Esophagus muscularis mucosa (tissue), 4 donors: Measurements from ENCODE around the gene NINJ2. TPM values are rescaled to one million over a fixed set of nuclear protein-coding genes. Genes with fewer than 3 reads are reported as not detected.
A peak's percentile ranks its signal among the peaks of the same experiment; 100 is the strongest.

Experiments
- DNase-seq: peaks from one replicate; pipeline ENCODE4 v3.0.0-alpha.2; 2017; ENCODE audit errors: extremely low spot score
- H3K27ac ChIP-seq, 4 donors: fragments of 200-600 bp; sonication (generic); replicated peaks in 1 of 4; 1 replicate in 3 of 4; 2 replicates in 1 of 4; pipeline ENCODE4 v1.5.1; 2016 to 2019; ENCODE audit warnings: mild to moderate bottlenecking in 1 of 4
- H3K27me3 ChIP-seq, 4 donors: fragments of 200-600 bp; sonication (generic); one replicate each; pipeline versions ENCODE4 v1.5.1 to v1.6.0; 2016 to 2019
- H3K36me3 ChIP-seq, 4 donors: fragments of 200-600 bp; sonication (generic); one replicate each; pipeline ENCODE4 v1.5.1; 2016 to 2019
- H3K4me1 ChIP-seq, 4 donors: fragments of 200-600 bp; sonication (generic); one replicate each; pipeline ENCODE4 v1.5.1; 2016 to 2019
- H3K4me3 ChIP-seq, 4 donors: fragments of 200-600 bp; sonication (generic); 1 replicate in 2 of 4; 2 replicates in 2 of 4; pipeline ENCODE4 v1.5.1; 2016 to 2019; ENCODE audit warnings: mild to moderate bottlenecking in 4 of 4, moderate library complexity in 1 of 4
- H3K9me3 ChIP-seq, 4 donors: fragments of 200-600 bp; sonication (generic); 1 replicate in 3 of 4; 2 replicates in 1 of 4; pipeline ENCODE4 v1.5.1; 2016 to 2019
- EP300 ChIP-seq: sonication (generic); formaldehyde crosslinking; IDR thresholded peaks from one replicate; pipeline ENCODE4 v1.6.1; 2017; ENCODE audit warnings: antibody characterized with exemption
- POLR2A ChIP-seq: fragments of 450-650 bp; IDR thresholded peaks from one replicate; pipeline ENCODE4 v1.6.1; 2017; ENCODE audit warnings: antibody characterized with exemption, moderate library complexity, mild to moderate bottlenecking, low read depth
- POLR2AphosphoS5 ChIP-seq, 2 donors: sonication (generic); formaldehyde crosslinking; IDR thresholded peaks; one replicate each; pipeline ENCODE4 v1.6.1; 2017; ENCODE audit warnings: antibody characterized with exemption in 2 of 2
- WGBS: methylation state at CpG from one replicate; pipeline ENCODE4 v1.1.5; 2018; 5-methylcytosine and 5-hydroxymethylcytosine counted together
- intact Hi-C: fragments of 100-400 bp; cut with DNase I; formaldehyde crosslinking; loops from one replicate; pipeline ENCODE4 v1.15.1; 2023
- total RNA-seq, 4 donors: library from RNA; depleted of rRNA; stranded (reverse); fragments of >200 nt; gene quantifications; one replicate each; pipeline versions ENCODE4 v1.1.0 to v1.2.1, GENCODE V29; 2016
- TF ChIP-seq, protein P1 (sequence below), 3 experiments: fragments of 200-600 bp in 2 of 3; fragments of 450-650 bp in 1 of 3; sonication (generic) in 2 of 3; IDR thresholded peaks; one replicate each; pipeline ENCODE4 v1.5.1; 2017 to 2019; ENCODE audit warnings: antibody characterized with exemption in 3 of 3, mild to moderate bottlenecking in 2 of 3, moderate library complexity in 1 of 3

Gene NINJ2
- total RNA-seq, 4 donors from 2014 or later = 2.9 to 11.1 (median 7.1) TPM

DNA sequence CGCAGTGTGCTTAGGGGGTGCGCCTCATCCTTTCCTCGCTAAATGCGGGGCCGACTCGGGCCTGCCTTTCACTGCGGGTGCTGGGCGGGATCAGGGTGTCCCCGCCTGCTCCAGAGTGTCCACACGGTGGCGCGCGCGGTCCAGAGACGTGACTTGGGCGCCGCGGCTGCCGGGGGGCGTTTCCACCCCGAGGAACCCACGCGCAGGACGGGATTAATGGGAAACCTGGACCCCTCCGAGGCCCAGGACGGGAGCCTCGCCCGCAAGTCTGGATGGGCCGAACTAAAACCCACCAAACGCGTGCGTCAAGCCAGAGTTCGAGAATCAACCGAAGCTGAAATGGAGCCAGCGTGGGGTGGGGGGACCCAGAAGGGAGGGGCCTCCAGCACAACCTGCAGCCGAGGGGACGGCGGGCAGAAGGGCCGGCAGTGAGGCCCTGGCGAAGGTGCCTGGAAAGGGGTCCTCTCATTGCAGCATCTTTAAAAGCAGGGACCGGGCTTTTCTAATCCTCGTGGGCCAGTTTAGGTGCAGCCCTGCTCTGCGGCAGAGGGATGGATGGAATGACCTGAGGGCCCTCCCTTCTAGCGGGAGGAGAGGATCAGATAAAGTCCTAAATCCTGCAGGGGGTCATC, 93.3 kb downstream of the NINJ2 start:
- H3K9me3 ChIP-seq = no peaks in the 10 kb centered on the region
- H3K4me3 ChIP-seq = peak overlapping the region; percentile 61 to 78 (median 68)
- WGBS = under 1% methylated on average over 24 of the region's 44 CpGs
- H3K27me3 ChIP-seq = no peaks in the 10 kb centered on the region
- H3K36me3 ChIP-seq = peaks cover 0 to 5% (median 2%) of the 10 kb centered on the region in 4 donors
- peak; percentile 96 for DNase-seq
- H3K4me1 ChIP-seq = peaks cover 31 to 37% (median 36%) of the 10 kb centered on the region in 4 donors
- intact Hi-C loops = loop anchor here (1.0 to 2.0 kb wide), 2 partner anchors 244 to 379 kb away; partner anchors contain the start of gene RAD52
- peak overlapping the region; percentile 89 to 96 (median 96) for H3K27ac ChIP-seq
- TF ChIP-seq POLR2AphosphoS5 (IDR thresholded peaks at IDR 0.05) (peak in 1 of 2 donors; percentile 71), POLR2A (no peak), EP300 (no peak)
- TF ChIP-seq, protein P1, sequence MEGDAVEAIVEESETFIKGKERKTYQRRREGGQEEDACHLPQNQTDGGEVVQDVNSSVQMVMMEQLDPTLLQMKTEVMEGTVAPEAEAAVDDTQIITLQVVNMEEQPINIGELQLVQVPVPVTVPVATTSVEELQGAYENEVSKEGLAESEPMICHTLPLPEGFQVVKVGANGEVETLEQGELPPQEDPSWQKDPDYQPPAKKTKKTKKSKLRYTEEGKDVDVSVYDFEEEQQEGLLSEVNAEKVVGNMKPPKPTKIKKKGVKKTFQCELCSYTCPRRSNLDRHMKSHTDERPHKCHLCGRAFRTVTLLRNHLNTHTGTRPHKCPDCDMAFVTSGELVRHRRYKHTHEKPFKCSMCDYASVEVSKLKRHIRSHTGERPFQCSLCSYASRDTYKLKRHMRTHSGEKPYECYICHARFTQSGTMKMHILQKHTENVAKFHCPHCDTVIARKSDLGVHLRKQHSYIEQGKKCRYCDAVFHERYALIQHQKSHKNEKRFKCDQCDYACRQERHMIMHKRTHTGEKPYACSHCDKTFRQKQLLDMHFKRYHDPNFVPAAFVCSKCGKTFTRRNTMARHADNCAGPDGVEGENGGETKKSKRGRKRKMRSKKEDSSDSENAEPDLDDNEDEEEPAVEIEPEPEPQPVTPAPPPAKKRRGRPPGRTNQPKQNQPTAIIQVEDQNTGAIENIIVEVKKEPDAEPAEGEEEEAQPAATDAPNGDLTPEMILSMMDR (IDR thresholded peaks at IDR 0.05) = peak; percentile 92 to 97 (median 96)

DNA sequence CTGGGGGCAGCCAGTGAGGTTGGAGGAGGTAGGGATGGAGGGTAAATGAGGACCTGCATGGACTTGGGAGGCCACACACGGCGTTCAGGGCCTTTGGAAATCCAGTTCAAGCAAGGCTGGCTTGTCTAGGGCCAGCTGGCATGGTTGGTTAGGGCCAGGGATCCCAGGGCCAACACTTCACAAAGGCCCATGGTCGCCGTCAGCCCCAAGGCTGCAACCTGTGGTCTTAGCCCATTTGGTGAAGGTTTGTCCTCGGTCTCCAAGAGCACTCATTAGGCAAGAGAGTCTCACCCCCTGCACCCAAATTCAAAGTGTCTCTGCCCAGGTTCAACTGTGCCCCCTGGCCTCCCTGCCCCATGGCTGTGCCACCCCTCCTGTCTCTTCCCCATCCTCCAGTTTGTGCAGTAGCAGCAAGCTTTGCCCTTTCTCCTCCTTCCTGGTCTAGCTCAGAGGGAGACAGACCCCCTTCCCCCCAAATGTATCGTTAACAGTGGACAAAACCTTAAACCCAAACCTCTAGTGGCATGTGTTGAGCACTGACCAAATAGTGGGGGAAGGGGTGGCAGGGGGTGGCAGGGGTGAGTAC, 94.1 kb downstream of the NINJ2 start:
- Histone ChIP-seq H3K9me3 (no peaks in the 10 kb centered on the region), H3K36me3 (peaks cover 0 to 5% (median 2%) of the 10 kb centered on the region in 4 donors), H3K27ac (peak overlapping the region; percentile 89 to 96 (median 96)), H3K4me1 (peaks cover 27 to 34% (median 32%) of the 10 kb centered on the region in 4 donors), H3K4me3 (peak overlapping the region; percentile 61 to 78 (median 68)), H3K27me3 (no peaks in the 10 kb centered on the region)
- no peak for DNase-seq
- 83% methylated on average over 4 of the region's 6 CpGs for WGBS
- intact Hi-C loops = no loop called here
- no peak for TF ChIP-seq POLR2AphosphoS5 (IDR thresholded peaks at IDR 0.05)
- TF ChIP-seq EP300 = no peak
- TF ChIP-seq POLR2A = no peak
- TF ChIP-seq, protein P1 (IDR thresholded peaks at IDR 0.05) = no peak

DNA sequence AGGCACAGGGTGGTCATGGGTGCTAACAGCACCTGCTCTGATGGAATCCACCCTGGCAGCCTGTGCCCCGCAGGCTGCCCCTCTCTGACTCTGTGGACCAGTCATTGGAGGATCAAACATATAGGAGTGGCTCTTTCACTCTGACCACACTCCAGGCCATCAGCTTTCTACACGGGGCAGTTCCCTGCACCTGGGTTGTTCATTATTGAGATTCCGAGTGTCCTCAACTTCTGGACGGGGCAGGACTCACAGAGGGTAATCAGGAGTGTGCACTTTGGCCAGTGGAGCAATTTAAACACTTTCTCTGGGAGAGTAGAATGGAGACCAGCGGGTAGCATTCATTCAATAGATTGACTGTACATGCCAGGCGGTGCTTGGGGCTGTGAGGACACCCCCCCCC, 94.8 kb downstream of the NINJ2 start:
- H3K4me3 ChIP-seq = no peak overlapping the region
- intact Hi-C loops = no loop called here
- no peaks in the 10 kb centered on the region for H3K9me3 ChIP-seq
- peaks cover 27 to 34% (median 32%) of the 10 kb centered on the region in 4 donors for H3K4me1 ChIP-seq
- WGBS = 98% methylated on average over 6 of the region's 6 CpGs
- H3K27me3 ChIP-seq = no peaks in the 10 kb centered on the region
- peaks cover 0 to 5% (median 2%) of the 10 kb centered on the region in 4 donors for H3K36me3 ChIP-seq
- no peak for TF ChIP-seq EP300
- TF ChIP-seq, protein P1 (IDR thresholded peaks at IDR 0.05) = no peak
- no peak for TF ChIP-seq POLR2A
- no peak for TF ChIP-seq POLR2AphosphoS5 (IDR thresholded peaks at IDR 0.05)
- no peak overlapping the region for H3K27ac ChIP-seq
- DNase-seq = no peak

DNA sequence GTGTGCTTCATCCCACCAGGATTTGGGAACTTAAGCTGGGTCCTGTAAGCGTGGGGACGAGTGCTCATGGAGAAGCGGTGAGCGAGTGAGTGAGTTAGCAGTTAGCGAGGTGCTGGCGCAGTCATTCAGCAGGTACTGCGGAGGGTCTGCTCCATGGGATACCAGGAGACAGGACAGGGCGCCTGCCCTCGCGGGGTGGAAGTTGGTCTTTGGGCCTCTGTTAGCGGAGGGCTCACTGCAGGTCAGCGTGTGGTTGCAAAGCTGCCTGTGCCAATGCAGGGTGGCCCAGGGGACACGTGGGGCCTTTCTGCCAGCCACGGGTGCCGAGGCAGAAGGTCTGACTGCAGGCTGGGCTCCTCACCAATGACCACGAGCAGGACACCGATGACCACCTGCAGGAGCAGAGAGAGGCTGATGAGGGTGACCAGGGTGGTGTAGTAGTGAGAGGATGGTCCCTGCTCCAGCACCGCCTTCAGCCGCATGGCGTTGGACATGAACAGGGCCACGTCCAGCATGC, 97.6 kb downstream of the NINJ2 start:
- peaks cover 8 to 24% (median 13%) of the 10 kb centered on the region in 4 donors for H3K4me1 ChIP-seq
- no peaks in the 10 kb centered on the region for H3K27me3 ChIP-seq
- 93% methylated on average over 16 of the region's 21 CpGs for WGBS
- intact Hi-C loops = no loop called here
- no peak overlapping the region for H3K4me3 ChIP-seq
- no peak for DNase-seq
- no peak for TF ChIP-seq POLR2AphosphoS5 (IDR thresholded peaks at IDR 0.05)
- TF ChIP-seq, protein P1 (IDR thresholded peaks at IDR 0.05) = no peak
- TF ChIP-seq POLR2A = no peak
- no peak for TF ChIP-seq EP300
- H3K27ac ChIP-seq = no peak overlapping the region
- no peaks in the 10 kb centered on the region for H3K9me3 ChIP-seq
- H3K36me3 ChIP-seq = peaks cover 0 to 17% (median 3%) of the 10 kb centered on the region in 4 donors
